GM19438 (cell line): ENCODE data around the gene CTSE.
"Not testable (repeated sequence)": the region's sequence is repeated elsewhere in the genome, so short reads cannot be mapped to it uniquely, and the experiment has no call there.

Source experiments
- ATAC-seq: cut with Tn5 transposase; IDR thresholded peaks from one replicate; pipeline ENCODE4 v1.9.1; 2021; ENCODE audit warnings: low read depth; ENCODE audit not compliant: unreplicated experiment

The CTSE gene

GRCh38 chr1:206020393-206021007, 3.2 kb downstream of the CTSE start:
- no peak for ATAC-seq

- ATAC-seq = no peak
Measured at GRCh38 chr1:206015071-206015470, 8.6 kb downstream of the CTSE start.

- no peak for ATAC-seq
Measured at GRCh38 chr1:206014601-206015000, 9.1 kb downstream of the CTSE start.

GRCh38 chr1:206013026-206013795, 10.5 kb downstream of the CTSE start:
- no peak for ATAC-seq

GRCh38 chr1:206012086-206012859, 11.4 kb downstream of the CTSE start:
- ATAC-seq = peak; percentile 96

GRCh38 chr1:206011057-206011456, 12.6 kb downstream of the CTSE start:
- ATAC-seq = no peak

GRCh38 chr1:206010060-206010459, 13.6 kb downstream of the CTSE start:
- no peak for ATAC-seq

- no peak for ATAC-seq
Measured at GRCh38 chr1:206006946-206007345, 16.7 kb downstream of the CTSE start.

GRCh38 chr1:206005778-206006180, 17.9 kb downstream of the CTSE start:
- ATAC-seq = no peak

GRCh38 chr1:206005234-206005633, 18.5 kb downstream of the CTSE start:
- ATAC-seq = no peak

- ATAC-seq = no peak
Measured at GRCh38 chr1:206004826-206005225, 18.9 kb downstream of the CTSE start.

GRCh38 chr1:206003854-206004800, 19.6 kb downstream of the CTSE start:
- ATAC-seq = no peak

- no peak for ATAC-seq
Measured at GRCh38 chr1:206002871-206003801, 20.6 kb downstream of the CTSE start, which contains the start of gene RAB7B. RAB7B (minus strand) TSS chr1:206003395; CDS start chr1:205994135, 9,260 bp downstream.

- no peak for ATAC-seq
Measured at GRCh38 chr1:206002160-206002559, 21.5 kb downstream of the CTSE start.

GRCh38 chr1:206001476-206001888, 22.2 kb downstream of the CTSE start:
- ATAC-seq = no peak

- ATAC-seq = no peak
Measured at GRCh38 chr1:206000641-206001339, 22.9 kb downstream of the CTSE start.

GRCh38 chr1:205998457-205999241, 25.0 kb downstream of the CTSE start:
- no peak for ATAC-seq

- not testable (repeated sequence) for ATAC-seq
Measured at GRCh38 chr1:205996641-205997040, 27.1 kb downstream of the CTSE start.
